ENCODE results near the gene FBXL3.

The FBXL3 gene

GRCh38 chr13:77026861-77027621, at the start of gene FBXL3:
Gene FBXL3 (minus strand): TSS chr13:77027159. CDS start chr13:77021860, 5,299 bp downstream.
- DNase-seq = peak; percentile 65

GRCh38 chr13:77067519-77067918, 40.6 kb upstream of the FBXL3 start:
- DNase-seq = no peak

- no peak for DNase-seq
Observed at GRCh38 chr13:77065461-77066147, 38.6 kb upstream of the FBXL3 start.

- DNase-seq = peak; percentile 0
Observed at GRCh38 chr13:77062097-77062496, 35.1 kb upstream of the FBXL3 start.

- no peak for DNase-seq
Observed at GRCh38 chr13:77061362-77061761, 34.4 kb upstream of the FBXL3 start.

- no peak for DNase-seq
Observed at GRCh38 chr13:77056886-77057285, 29.9 kb upstream of the FBXL3 start.

GRCh38 chr13:77056382-77056781, 29.4 kb upstream of the FBXL3 start:
- no peak for DNase-seq

- no peak for DNase-seq
Observed at GRCh38 chr13:77055158-77055557, 28.2 kb upstream of the FBXL3 start.

GRCh38 chr13:77053192-77053591, 26.2 kb upstream of the FBXL3 start:
- DNase-seq = no peak

- no peak for DNase-seq
Observed at GRCh38 chr13:77048681-77049080, 21.7 kb upstream of the FBXL3 start.

GRCh38 chr13:77047649-77048343, 20.8 kb upstream of the FBXL3 start:
- no peak for DNase-seq

GRCh38 chr13:77042566-77043177, 15.7 kb upstream of the FBXL3 start:
- DNase-seq = no peak

- no peak for DNase-seq
Observed at GRCh38 chr13:77040835-77041234, 13.9 kb upstream of the FBXL3 start.

GRCh38 chr13:77040076-77040475, 13.1 kb upstream of the FBXL3 start:
- no peak for DNase-seq

- no peak for DNase-seq
Observed at GRCh38 chr13:77038907-77039480, 12.0 kb upstream of the FBXL3 start.

GRCh38 chr13:77036279-77036678, 9.3 kb upstream of the FBXL3 start:
- DNase-seq = no peak

- DNase-seq = no peak
Observed at GRCh38 chr13:77034881-77035280, 7.9 kb upstream of the FBXL3 start.

GRCh38 chr13:77033717-77034302, 6.9 kb upstream of the FBXL3 start:
- no peak for DNase-seq

GRCh38 chr13:77031656-77032243, 4.8 kb upstream of the FBXL3 start:
- DNase-seq = no peak

GRCh38 chr13:77029436-77029835, 2.5 kb upstream of the FBXL3 start:
- no peak for DNase-seq

GRCh38 chr13:77028202-77028601, 1.2 kb upstream of the FBXL3 start:
- no peak for DNase-seq

- no peak for DNase-seq
Observed at GRCh38 chr13:77026255-77026860, 601 bp downstream of the FBXL3 start.
